A673 (cell line): ENCODE data around the gene TAF5L.

ENCODE experiments used
- CTCF ChIP-seq: fragments of 300-800, 200-600 bp; sonication (generic); conservative IDR thresholded peaks from 2 replicates; pipeline ENCODE4 v1.5.1; 2017; ENCODE audit warnings: low read depth, mild to moderate bottlenecking, antibody characterized with exemption, low read length, moderate library complexity, mixed read lengths
- EZH2 ChIP-seq: fragments of 200-600 bp; sonication (generic); IDR thresholded peaks from 2 replicates; pipeline ENCODE4 v1.6.1; 2017; ENCODE audit warnings: borderline replicate concordance, low read depth, mild to moderate bottlenecking, mixed read lengths, antibody characterized with exemption, low read length; ENCODE audit not compliant: poor library complexity, severe bottlenecking

GRCh38 chr1:229597877-229598276, 28.0 kb downstream of the TAF5L start:
- no peak for TF ChIP-seq CTCF
- TF ChIP-seq EZH2 = no peak
